ENCODE results near the gene NFATC1.

Gene NFATC1

DNA sequence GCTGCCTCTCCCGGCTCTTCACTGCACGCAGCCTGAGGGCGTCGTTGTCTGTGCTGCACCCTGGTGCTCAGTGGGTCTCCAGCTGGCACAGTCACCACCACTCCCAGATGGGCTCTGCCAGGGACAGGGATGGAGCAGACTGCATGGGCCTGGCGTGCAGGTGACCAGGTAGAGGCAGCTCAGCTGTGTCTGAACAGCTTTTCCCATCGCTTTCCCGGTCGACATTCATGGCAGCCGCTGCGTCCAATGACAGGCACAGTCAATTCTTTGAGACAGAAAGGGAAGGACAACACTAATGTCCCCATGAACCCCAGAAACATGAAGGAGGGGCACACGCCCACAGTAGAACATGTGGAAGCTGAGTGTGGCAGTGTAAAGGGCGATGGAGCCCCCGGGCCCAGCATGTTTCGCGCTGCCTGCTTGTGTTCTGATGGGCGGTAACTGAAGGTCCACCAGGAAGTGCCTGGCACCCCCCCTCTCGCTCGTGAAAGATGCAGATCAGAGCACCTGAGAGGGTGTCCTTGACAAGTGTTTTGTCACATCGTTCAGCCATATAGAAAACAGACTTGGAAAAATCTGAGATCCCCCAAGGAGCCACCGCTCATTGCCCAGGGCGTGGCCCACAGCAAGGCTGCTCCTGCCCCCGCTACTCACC, 122.4 kb downstream of the NFATC1 start:
- in situ Hi-C loops (cut with HindIII; ENCODE audit: low sequenced_read_pairs), result no loop called here
- TF ChIP-seq, protein P1, sequence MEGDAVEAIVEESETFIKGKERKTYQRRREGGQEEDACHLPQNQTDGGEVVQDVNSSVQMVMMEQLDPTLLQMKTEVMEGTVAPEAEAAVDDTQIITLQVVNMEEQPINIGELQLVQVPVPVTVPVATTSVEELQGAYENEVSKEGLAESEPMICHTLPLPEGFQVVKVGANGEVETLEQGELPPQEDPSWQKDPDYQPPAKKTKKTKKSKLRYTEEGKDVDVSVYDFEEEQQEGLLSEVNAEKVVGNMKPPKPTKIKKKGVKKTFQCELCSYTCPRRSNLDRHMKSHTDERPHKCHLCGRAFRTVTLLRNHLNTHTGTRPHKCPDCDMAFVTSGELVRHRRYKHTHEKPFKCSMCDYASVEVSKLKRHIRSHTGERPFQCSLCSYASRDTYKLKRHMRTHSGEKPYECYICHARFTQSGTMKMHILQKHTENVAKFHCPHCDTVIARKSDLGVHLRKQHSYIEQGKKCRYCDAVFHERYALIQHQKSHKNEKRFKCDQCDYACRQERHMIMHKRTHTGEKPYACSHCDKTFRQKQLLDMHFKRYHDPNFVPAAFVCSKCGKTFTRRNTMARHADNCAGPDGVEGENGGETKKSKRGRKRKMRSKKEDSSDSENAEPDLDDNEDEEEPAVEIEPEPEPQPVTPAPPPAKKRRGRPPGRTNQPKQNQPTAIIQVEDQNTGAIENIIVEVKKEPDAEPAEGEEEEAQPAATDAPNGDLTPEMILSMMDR (IDR thresholded peaks at IDR 0.05; ENCODE audit: low read depth, low read length, missing control alignments), result no peak
- no peak for DNase-seq (ENCODE audit: low read depth)

DNA sequence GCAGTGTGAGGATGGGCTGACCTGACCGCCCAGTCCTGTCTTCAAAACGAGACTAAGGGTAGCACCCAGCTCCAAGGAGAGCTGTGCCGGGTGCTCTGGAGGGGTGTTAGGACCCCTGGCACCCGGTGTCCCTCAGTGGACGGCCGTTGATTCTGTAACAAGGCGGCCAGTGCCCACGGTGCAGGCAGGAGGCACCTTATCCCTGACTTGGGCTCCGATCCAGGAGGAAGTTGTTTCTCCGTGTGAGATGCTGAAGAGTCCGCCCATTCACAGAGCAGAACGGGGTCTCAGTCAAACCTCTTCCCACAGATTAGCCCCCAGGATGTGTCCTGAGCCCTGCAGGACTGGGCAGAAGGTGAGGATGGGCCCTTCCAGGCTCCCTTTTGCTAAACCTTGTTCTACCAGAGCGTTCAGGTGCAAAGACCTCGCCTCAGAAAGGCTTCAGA, 123.0 kb downstream of the NFATC1 start:
- H3K4me3 ChIP-seq (ENCODE audit: low read depth, low read length), result no peak overlapping the region
- in situ Hi-C loops (cut with HindIII; ENCODE audit: low sequenced_read_pairs), result no loop called here
- TF ChIP-seq, protein P1 (IDR thresholded peaks at IDR 0.05; ENCODE audit: low read depth, low read length, missing control alignments), result no peak
- DNase-seq (ENCODE audit: low read depth), result no peak

More for the DNA sequence above, 122.4 kb downstream of the NFATC1 start:
- H3K4me3 ChIP-seq (ENCODE audit: low read depth, low read length), result no peak overlapping the region

DNA sequence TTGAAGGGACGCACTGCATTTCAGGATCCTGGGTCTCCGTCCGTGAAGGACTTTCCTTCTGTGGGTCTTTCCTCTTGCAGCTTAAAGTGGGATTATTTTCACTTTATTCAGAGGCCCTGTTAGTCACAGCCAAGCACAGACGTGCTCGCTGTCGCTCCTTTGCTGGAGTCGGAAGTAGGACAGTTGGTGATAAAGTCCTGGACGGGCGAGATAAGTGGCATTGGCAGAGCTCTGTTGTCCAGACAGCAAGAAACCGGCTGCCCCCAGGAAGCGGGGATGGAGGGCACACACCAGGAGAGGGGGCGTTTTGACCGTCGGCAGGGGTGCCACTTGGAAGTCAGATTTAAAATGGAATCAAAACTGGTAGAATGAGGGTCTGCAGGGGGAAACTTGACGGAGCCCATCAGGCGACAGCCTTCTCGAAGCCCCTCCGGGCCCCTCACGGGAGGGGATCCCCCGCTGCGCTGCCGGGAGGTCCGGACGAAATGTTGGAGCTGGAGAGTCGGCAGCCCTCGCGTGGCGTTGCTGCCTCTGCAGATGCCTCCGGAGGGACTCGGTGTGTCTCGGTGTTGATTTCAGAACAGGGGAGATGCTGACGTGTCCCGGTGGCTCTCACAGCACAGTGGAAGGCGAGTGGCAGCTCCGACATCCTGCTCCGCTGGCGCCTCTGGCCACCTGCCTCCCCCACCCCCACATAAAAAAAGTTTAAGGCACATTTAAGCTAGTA, 124.2 kb downstream of the NFATC1 start:
- no peak for DNase-seq (ENCODE audit: low read depth)

DNA sequence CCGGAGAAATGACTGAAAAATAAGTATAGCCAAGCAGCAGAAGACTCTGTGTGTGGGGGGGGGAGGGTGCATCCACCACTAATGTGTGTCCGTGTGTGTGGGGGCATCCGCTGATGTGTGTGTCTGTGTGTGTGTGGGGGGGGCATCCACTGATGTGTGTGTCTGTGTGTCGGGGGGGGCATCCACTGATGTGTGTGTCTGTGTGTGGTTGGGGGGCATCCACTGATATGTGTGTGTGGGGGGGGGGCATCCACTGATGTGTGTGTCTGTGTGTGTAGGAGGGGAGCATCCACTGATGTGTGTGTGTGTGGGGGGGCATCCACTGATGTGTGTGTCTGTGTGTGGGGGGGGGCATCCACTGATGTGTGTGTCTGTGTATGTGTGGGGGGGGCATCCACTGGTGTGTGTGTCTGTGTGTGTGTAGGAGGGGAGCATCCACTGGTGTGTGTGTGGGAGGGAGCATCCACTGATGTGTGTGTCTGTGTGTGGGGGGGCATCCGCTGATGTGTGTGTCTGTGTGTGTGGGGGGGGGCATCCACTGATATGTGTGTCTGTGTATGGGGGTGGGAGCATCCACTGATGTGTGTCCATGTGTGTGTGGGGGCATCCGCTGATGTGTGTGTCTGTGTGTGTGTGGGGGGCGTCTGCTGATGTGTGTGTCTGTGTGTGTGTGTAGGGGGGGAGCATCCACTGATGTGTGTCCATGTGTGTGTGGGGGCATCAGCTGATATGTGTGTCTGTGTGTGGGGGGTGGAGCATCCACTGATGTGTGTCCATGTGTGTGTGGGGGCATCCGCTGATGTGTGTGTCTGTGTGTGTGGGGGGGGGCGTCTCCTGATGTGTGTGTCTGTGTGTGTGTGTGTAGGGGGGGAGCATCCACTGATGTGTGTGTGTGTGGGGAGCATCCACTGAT, 125.0 kb downstream of the NFATC1 start:
- TF ChIP-seq, protein P1 (IDR thresholded peaks at IDR 0.05; ENCODE audit: low read depth, low read length, missing control alignments), result no peak
- H3K4me3 ChIP-seq (ENCODE audit: low read depth, low read length), result no peak overlapping the region
- in situ Hi-C loops (cut with HindIII; ENCODE audit: low sequenced_read_pairs), result no loop called here
- DNase-seq (ENCODE audit: low read depth), result no peak

More for the DNA sequence above, 124.2 kb downstream of the NFATC1 start:
- H3K4me3 ChIP-seq (ENCODE audit: low read depth, low read length), result no peak overlapping the region
- in situ Hi-C loops (cut with HindIII; ENCODE audit: low sequenced_read_pairs), result no loop called here
- TF ChIP-seq, protein P1 (IDR thresholded peaks at IDR 0.05; ENCODE audit: low read depth, low read length, missing control alignments), result no peak

DNA sequence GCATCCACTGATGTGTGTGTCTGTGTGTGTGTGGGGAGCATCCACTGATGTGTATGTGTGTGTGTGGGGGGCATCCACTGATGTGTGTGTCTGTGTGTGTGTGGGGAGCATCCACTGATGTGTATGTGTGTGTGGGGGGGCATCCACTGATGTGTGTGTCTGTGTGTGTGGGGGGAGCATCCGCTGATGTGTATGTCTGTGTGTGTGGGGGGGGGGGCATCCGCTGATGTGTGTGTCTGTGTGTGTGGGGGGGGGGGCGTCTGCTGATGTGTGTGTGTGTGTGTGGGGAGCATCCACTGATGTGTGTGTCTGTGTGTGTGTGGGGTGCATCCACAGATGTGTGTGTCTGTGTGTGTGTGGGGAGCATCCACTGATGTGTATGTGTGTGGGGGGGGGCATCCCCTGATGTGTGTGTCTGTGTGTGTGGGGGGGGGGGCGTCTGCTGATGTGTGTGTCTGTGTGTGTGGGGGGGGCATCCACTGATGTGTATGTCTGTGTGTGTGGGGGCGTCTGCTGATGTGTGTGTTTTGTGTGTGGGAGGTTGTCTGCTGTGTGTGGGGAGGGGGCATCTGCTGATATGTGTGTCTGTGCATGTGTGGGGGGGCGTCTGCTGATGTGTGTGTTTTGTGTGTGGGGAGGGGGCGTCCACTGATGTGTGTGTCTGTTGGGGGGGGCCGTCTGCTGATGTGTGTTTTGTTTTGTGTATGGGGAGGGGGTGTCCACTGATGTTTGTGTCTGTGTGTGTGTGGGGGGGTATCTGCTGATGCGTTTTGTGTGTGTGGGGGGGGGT, 125.9 kb downstream of the NFATC1 start:
- H3K4me3 ChIP-seq (ENCODE audit: low read depth, low read length), result no peak overlapping the region
- in situ Hi-C loops (cut with HindIII; ENCODE audit: low sequenced_read_pairs), result no loop called here
- DNase-seq (ENCODE audit: low read depth), result no peak
- TF ChIP-seq, protein P1 (IDR thresholded peaks at IDR 0.05; ENCODE audit: low read depth, low read length, missing control alignments), result no peak

Measured in astrocyte of the cerebellum (primary cell).